GM21447 (cell line): ENCODE data around the gene LRRC38.
"Not testable (repeated sequence)": the region's sequence is repeated elsewhere in the genome, so short reads cannot be mapped to it uniquely, and the experiment has no call there.

Experiments used
- ATAC-seq: cut with Tn5 transposase; IDR thresholded peaks from one replicate; pipeline ENCODE4 v1.9.1; 2021; ENCODE audit not compliant: unreplicated experiment

The LRRC38 gene

DNA sequence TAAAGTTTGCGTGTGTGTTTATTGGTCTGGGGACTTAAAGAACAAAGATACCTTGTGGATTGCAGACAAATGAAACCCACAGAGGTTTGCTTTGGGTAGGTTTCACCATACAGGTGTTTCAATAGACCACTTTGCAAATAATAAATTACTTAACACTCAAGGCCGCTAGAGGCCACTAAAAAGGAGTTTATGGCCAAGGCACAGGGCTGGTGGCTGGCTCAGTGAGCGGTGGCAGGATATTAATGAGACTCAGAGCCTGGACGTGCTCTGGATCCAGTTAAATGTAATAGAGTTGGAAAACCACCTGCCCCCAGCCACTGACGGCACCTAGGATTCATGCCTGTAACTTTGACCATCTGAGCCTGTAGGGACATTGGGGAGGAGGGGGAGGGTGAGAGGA lies 44.5 kb downstream of the LRRC38 start:
- no peak for ATAC-seq

DNA sequence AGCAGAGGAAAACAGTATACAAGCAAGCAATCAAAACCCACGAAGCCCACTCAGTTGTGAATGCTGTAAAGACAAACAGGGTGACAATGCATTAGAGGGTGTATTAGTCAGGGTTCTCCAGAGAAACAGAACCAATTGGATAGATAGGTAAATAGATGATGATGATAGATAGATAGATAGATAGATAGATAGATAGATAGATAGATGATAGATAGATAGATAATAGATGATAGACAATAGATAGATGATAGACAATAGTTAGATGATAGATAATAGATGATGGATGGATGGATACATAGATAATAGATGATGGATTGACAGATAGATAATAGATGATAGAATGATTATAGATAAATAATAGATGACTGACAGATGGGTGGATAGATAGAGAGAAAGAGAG lies 48.3 kb downstream of the LRRC38 start:
- ATAC-seq, result no peak

DNA sequence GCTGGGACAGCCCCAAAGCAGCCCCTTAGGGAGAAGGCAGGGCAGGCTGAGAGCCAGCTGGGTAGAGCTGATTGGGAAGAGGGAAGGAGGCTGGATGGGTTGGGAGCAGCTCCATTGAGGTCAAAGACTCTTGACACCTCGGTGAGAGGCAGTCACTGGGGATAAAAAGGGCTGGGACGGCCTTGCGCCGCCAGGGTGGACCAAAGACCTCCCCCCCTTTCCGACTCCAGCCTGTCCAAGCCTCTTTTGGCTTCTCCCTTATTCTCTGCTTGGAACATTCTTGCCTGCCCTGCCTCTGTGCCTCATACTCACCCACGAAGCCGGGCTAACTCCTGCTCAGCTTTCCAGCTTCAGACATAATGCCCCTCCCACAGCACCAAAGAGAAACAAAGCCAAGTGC lies 51.1 kb downstream of the LRRC38 start:
- no peak for ATAC-seq

DNA sequence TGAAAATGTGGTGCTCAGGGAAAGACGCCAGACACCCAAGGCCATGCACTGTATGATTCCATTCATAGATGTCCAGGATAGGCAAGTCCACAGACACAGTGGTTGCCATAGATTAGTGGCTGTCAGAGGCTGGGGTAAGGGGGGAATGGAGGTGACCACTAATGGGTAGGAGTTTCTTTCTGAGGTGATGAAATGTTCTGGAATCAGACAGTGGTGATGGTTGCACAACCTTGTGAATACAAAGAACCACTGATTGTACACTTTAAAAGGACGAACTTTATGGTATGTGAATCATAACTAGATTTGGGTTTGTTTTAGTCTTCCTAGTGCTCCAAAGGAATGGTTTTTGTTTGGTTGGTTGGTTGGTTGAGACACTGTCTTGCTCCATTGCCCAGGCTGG lies 51.8 kb downstream of the LRRC38 start:
- ATAC-seq, result no peak

DNA sequence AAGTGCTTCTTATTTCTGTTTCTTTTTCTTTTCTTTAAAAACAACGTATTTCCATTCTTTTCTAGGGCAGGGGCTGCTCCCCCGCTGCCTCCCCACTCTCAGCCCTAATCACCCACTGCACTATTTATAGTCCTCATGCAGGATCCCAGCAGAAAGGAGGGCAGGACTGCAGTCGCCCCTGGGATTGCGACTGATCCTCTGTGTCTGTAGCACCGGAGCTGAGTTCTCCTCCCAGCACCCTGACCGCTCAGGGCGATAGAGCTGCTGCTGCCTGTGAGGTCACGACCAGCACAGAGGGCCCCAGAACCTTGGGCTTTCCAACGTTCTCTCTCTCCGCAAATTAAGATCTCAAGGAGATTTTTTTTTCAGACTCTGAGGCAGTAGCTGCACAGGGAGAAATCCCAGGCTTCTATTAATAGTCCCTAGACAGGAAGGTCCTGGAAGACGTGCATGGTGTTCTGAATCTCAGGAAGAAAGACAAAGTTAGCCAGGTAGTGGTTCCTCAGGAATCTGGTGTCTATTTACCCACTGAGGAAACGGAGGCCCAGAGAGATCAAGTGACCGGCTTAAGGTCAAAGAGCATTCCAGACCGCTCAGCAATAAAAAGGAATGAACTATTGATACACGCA lies 56.8 kb downstream of the LRRC38 start:
- ATAC-seq, result no peak

DNA sequence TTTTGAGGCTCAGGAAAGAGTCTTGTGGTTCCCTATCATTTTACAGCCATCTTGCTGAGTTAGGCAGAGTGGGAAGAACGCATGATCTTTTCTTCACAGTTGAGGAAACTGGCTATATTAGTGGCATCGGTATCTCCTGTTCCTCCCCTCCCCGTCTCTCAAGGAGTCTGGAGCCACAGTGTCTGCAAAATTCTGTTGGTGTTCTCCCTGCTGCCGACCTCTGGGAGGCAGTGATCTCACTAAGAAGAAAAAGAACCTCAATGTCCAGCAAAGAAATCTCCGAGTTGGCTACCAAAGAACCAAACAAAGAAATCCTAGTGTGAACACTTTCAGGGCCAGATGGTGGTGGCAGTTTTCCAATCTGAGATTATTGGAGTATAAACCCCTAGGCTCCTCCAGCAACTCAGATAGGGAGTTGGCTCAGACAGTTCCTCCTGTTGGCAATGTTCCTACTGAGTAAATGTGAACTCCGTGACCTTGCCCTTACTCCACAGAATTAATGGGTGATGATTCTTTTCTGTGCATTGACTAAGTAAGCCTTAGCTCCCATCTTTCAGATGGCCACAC lies 62.3 kb downstream of the LRRC38 start:
- no peak for ATAC-seq

DNA sequence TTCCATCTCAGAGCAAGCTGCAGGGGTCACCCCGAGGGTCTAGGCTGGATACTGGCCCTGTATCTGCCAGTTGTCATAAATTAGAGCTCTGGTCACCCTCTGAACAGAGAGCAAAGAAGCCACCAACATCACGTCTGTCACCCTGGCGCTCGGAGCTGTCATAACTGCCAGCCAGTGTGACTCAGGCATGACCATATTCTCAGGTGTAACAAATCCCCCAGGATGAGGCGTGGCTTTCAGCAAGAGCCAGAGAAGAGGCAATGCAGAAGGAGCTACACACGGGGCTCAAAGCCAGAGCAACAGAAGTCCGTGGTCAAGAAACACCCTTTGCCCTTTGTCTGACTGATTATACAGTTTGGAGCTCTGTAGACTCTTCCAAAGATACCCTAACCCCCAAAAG lies 63.6 kb downstream of the LRRC38 start:
- no peak for ATAC-seq

DNA sequence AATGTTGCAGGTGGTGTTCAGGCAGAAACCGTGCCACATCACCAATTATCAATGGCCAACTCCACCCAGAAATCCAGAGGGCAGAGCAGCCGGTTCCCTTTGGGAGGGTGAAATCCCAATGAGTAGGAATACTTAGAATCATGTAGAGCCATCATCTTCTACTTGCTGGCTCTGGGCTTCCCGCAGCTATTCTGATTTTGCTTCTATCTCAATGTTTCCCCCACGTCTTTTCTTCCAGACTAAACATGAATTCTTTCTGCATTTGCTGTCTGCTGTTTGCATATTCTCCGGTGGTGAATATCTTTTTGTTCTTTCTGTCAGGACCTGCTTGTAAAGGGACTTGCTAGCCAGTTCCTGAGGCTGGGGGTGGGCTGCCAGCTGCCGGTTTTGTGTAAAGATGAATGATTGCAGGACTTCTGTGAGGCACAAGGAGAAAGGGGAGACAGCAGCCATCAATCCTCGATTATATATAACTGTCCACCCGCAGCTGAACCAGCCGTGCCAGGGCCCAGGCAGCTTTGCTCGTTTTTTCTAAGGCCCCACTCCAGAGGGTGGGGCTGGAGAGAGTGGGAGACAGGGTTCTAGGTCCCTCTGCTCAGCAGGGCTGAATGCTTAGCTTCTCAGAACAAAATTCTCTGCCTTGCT lies 70.3 kb downstream of the LRRC38 start:
- ATAC-seq, result no peak

DNA sequence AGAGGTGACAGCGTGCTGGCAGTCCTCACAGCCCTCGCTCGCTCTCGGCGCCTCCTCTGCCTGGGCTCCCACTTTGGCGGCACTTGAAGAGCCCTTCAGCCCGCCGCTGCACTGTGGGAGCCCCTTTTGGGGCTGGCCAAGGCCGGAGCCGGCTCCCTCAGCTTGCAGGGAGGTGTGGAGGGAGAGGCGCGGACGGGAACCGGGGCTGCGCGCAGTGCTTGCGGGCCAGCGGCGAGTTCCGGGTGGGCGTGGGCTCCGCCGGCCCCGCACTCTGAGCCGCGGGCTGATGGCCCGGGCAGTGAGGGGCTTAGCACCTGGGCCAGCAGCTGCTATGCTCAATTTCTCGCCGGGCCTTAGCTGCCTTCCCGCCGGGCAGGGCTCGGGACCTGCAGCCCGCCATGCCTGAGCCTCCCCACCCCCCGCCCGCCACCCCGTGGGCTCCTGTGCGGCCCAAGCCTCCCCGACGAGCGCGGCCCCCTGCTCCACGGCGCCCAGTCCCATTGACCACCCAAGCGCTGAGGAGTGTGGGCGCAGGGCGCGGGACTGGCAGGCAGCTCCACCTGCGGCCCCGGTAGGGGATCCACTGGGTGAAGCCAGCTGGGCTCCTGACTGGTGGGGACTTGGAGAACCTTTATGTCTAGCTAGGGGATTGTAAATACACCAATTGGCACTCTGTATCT lies 74.6 kb downstream of the LRRC38 start:
- ATAC-seq, result not testable (repeated sequence)

DNA sequence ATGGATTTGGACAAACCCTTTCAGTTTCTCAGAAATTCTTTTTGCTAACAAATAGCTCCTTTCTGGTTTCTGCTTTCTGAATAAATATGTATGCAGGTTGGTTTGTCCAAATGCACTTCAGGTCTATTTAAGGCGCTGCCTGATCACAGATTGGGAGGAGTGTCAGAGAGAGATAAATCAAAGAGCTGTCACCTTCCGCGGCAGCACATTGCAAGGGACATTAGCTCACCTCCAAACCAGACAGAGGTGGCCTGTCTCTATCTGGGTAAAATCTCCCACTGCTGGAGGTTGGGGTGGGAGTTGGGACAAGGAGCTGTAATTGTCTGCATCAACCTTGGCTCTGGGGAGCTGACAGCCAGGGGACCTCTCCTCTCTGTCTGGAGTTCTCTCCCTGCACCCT lies 78.3 kb downstream of the LRRC38 start:
- no peak for ATAC-seq

DNA sequence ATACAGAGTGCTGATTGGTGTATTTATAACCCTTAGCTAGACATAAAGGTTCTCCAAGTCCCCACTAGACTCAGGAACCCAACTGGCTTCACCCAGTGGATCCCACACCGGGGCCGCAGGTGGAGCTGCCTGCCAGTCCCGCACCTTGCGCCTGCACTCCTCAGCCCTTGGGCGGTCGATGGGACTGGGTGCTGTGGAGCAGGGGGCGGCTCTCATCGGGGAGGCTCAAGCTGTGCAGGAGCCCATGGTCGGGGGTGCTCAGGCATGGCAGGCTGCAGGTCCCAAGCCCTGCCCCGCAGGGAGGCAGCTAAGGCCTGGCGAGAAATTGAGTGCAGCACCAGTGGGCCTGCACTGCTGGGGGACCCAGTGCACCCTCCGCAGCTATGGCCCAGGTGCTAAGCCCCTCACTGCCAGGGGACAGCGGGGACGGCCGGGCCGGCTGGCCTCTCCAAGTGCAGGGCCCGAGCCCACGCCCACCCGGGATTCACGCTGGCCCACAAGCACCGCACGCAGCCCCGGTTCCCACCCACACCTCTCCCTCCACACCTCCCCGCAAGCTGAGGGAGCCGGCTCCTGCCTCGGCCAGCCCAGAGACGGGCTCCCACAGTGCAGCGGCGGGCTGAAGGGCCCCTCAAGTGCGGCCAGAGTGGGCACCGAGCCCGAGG lies 80.0 kb downstream of the LRRC38 start:
- not testable (repeated sequence) for ATAC-seq

DNA sequence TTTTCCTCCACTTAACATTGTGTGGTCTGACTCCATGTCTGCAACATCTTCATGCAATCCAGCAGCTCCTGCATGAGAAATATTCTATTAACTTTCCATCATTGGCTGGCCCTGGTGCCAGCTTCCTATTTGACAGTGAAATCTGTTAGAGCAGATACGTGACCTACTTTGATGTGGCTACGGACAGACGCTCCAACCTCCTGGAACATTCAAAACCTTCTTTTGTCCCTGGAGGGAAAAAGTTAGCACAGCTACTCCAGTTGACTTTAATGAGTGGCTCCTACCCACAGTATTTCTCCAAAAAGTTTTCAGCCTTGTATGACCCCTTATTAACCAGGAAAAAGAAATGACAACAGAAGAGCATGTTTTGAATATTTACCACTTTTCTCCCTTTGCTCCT lies 81.6 kb downstream of the LRRC38 start:
- no peak for ATAC-seq

DNA sequence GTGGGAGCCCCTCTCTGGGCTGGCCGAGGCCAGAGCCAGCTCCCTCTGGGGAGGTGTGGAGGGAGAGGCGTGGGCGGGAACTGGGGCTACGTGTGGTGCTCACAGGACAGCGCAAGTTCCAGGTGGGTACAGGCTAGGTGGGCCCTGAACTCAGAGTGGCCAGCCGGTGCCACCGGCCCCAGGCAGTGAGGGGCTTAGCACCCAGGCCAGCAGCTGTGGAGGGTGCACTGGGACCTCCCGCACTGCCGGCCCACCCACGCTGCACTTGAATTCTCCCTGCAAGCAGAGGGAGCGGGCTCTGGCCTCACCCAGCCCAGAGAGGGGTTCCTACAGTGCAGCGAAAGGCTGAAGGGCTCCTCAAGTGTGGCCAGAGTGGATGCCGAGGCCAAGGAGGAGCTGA lies 83.3 kb downstream of the LRRC38 start:
- no peak for ATAC-seq
